PFSK-1 (cell line): ENCODE data around the gene HACD2.

Source experiments
- POLR2AphosphoS5 ChIP-seq: IDR thresholded peaks from 2 replicates; pipeline ENCODE4 v1.6.1; 2012; ENCODE audit warnings: low read depth, mild to moderate bottlenecking, control low read depth, low read length, moderate library complexity
- REST ChIP-seq, 2 experiments: IDR thresholded peaks; 2 replicates each; pipeline versions ENCODE4 v1.6.1 to v1.8.0; 2011 to 2012; ENCODE audit warnings: low read depth in 2 of 2, low read length in 2 of 2, control low read depth in 1 of 2, inconsistent platforms in 1 of 2, mild to moderate bottlenecking in 1 of 2, moderate library complexity in 1 of 2; ENCODE audit not compliant: insufficient read depth in 1 of 2
- TAF1 ChIP-seq: IDR thresholded peaks from 2 replicates; pipeline ENCODE4 v1.6.1; 2012; ENCODE audit warnings: low read length, control low read depth, borderline replicate concordance; ENCODE audit not compliant: insufficient read depth

GRCh38 chr3:123524981-123525380, 59.9 kb downstream of the HACD2 start:
- TF ChIP-seq TAF1: no peak
- no peak for TF ChIP-seq REST (IDR thresholded peaks at IDR 0.05; ENCODE audit: insufficient read depth in 1 of 2, low read depth in 2 of 2, low read length in 2 of 2)
- TF ChIP-seq POLR2AphosphoS5: no peak
